Measurements from ENCODE around the gene HLX.

DNA sequence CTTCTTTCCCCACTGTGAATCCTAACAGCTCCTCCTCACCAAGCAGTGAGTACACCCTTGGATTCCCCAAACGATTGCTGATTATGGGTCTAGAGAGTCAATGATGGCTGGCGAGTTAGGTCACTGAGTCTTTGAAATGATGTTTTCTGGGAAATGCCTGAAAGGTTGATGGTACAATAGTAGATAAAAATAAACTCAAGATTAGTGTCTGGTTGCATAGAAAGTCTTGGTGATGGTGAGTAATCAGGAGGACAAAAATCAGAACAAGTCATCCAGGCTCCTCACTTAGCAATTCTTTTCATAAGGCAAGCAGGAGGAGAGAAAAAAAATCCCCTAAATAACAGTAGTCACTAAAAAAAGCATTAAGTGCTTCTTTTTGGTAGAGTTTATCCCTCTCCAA, 22.6 kb downstream of the HLX start:
- TF ChIP-seq, protein P1, sequence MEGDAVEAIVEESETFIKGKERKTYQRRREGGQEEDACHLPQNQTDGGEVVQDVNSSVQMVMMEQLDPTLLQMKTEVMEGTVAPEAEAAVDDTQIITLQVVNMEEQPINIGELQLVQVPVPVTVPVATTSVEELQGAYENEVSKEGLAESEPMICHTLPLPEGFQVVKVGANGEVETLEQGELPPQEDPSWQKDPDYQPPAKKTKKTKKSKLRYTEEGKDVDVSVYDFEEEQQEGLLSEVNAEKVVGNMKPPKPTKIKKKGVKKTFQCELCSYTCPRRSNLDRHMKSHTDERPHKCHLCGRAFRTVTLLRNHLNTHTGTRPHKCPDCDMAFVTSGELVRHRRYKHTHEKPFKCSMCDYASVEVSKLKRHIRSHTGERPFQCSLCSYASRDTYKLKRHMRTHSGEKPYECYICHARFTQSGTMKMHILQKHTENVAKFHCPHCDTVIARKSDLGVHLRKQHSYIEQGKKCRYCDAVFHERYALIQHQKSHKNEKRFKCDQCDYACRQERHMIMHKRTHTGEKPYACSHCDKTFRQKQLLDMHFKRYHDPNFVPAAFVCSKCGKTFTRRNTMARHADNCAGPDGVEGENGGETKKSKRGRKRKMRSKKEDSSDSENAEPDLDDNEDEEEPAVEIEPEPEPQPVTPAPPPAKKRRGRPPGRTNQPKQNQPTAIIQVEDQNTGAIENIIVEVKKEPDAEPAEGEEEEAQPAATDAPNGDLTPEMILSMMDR (IDR thresholded peaks at IDR 0.05 in 8 of 11, conservative IDR thresholded peaks at IDR 0.05 in 3 of 11), result no peak
- no peak for TF ChIP-seq POLR2A (IDR thresholded peaks at IDR 0.05)
- no peak for TF ChIP-seq POLR2AphosphoS5 (IDR thresholded peaks at IDR 0.05)
